ENCODE data around the gene COL12A1. TPM values are rescaled to one million over a fixed set of nuclear protein-coding genes. Genes with fewer than 3 reads are reported as not detected.

The COL12A1 gene
- polyA plus RNA-seq, 1 donor from 2014 or later = 0.63 TPM

- H3F3A ChIP-seq (ENCODE audit: insufficient read depth, low read length, poor library complexity, severe bottlenecking) = no peaks in the 10 kb centered on the region
- H3K27me3 ChIP-seq (ENCODE audit: insufficient read depth, low read depth, low read length) = no peaks in the 10 kb centered on the region
- H4K20me1 ChIP-seq (ENCODE audit: insufficient read depth) = no peaks in the 10 kb centered on the region
- no peak overlapping the region for H3K4me2 ChIP-seq (ENCODE audit: low read length)
- no peaks in the 10 kb centered on the region for H3K36me3 ChIP-seq (ENCODE audit: insufficient read depth, low read length)
- peak overlapping the region; percentile 64 for H3K4me3 ChIP-seq (ENCODE audit: low read length)
- no peak overlapping the region for H3K27ac ChIP-seq (ENCODE audit: low read length)
- no peaks in the 10 kb centered on the region for H3K9me2 ChIP-seq (ENCODE audit: insufficient read depth, low read length)
- H3K9me3 ChIP-seq (ENCODE audit: low read length) = no peaks in the 10 kb centered on the region
- no peak overlapping the region for H2AFZ ChIP-seq (ENCODE audit: low read depth, low read length)
- TF ChIP-seq EP300 (conservative IDR thresholded peaks at IDR 0.05; ENCODE audit: poor library complexity, severe bottlenecking) = no peak
- no peak for TF ChIP-seq POLR2AphosphoS5 (IDR thresholded peaks at IDR 0.05)
- no peak for TF ChIP-seq EZH2 (IDR thresholded peaks at IDR 0.05; ENCODE audit: borderline replicate concordance, insufficient read depth, low read length, poor library complexity, severe bottlenecking)
- no peak for TF ChIP-seq SMC3 (conservative IDR thresholded peaks at IDR 0.05; ENCODE audit: poor library complexity)
- no peak for TF ChIP-seq MXI1 (conservative IDR thresholded peaks at IDR 0.05; ENCODE audit: poor library complexity, severe bottlenecking)
- TF ChIP-seq RAD21 (conservative IDR thresholded peaks at IDR 0.05) = no peak
- no peak for TF ChIP-seq REST (IDR thresholded peaks at IDR 0.05; ENCODE audit: borderline replicate concordance)
- no peak for TF ChIP-seq CTCF (IDR thresholded peaks at IDR 0.05; ENCODE audit: poor library complexity, severe bottlenecking)
- TF ChIP-seq TAF1 (IDR thresholded peaks at IDR 0.05; ENCODE audit: low read depth) = no peak
- H3K9ac ChIP-seq (ENCODE audit: low read length) = peak overlapping the region; percentile 18
- no peaks in the 10 kb centered on the region for H3K79me2 ChIP-seq (replicated peaks; ENCODE audit: insufficient read depth, low read length)
Measured at GRCh38 chr6:75084872-75085381, 120.9 kb downstream of the COL12A1 start.

- Histone ChIP-seq H4K20me1 (ENCODE audit: insufficient read depth) (no peaks in the 10 kb centered on the region), H3K36me3 (ENCODE audit: insufficient read depth, low read length) (no peaks in the 10 kb centered on the region), H3K27me3 (ENCODE audit: insufficient read depth, low read depth, low read length) (no peaks in the 10 kb centered on the region), H3K4me3 (ENCODE audit: low read length) (no peak overlapping the region), H3K79me2 (replicated peaks; ENCODE audit: insufficient read depth, low read length) (no peaks in the 10 kb centered on the region), H3K9me2 (ENCODE audit: insufficient read depth, low read length) (no peaks in the 10 kb centered on the region), H3F3A (ENCODE audit: insufficient read depth, low read length, poor library complexity, severe bottlenecking) (no peaks in the 10 kb centered on the region), H3K9me3 (ENCODE audit: low read length) (no peaks in the 10 kb centered on the region), H3K4me2 (ENCODE audit: low read length) (no peak overlapping the region), H3K27ac (ENCODE audit: low read length) (no peak overlapping the region), H3K9ac (ENCODE audit: low read length) (no peak overlapping the region), H2AFZ (ENCODE audit: low read depth, low read length) (no peak overlapping the region)
- no peak for TF ChIP-seq REST (IDR thresholded peaks at IDR 0.05; ENCODE audit: borderline replicate concordance)
- no peak for TF ChIP-seq MXI1 (conservative IDR thresholded peaks at IDR 0.05; ENCODE audit: poor library complexity, severe bottlenecking)
Measured at GRCh38 chr6:75084018-75084417, 121.8 kb downstream of the COL12A1 start.
